H7 (cell line): ENCODE measurements around the gene THBS4. TPM values are rescaled to one million over a fixed set of nuclear protein-coding genes. Genes with fewer than 3 reads are reported as not detected.

ENCODE experiments used
- DNase-seq: peaks from one replicate; pipeline ENCODE4 v3.0.0; 2012
- H3K27me3 ChIP-seq: 2 replicates; pipeline ENCODE4 v1.6.0; 2011; ENCODE audit warnings: mild to moderate bottlenecking, low read length; ENCODE audit not compliant: control insufficient read depth, insufficient read depth
- H3K36me3 ChIP-seq: replicated peaks from 2 replicates; pipeline ENCODE4 v1.5.1; 2011; ENCODE audit warnings: low read length; ENCODE audit not compliant: control insufficient read depth, insufficient read depth
- H3K4me3 ChIP-seq: 2 replicates; pipeline ENCODE4 v1.5.1; 2011; ENCODE audit warnings: low read depth, mild to moderate bottlenecking, control low read depth, low read length, moderate library complexity; ENCODE audit not compliant: insufficient read depth
- total RNA-seq: library from RNA; depleted of rRNA; stranded (reverse); fragments of >200 nt; shearing (Covaris generic); gene quantifications from 2 replicates; pipeline ENCODE4 v1.2.3, GENCODE V29; 2014

The THBS4 gene
- total RNA-seq, 1 experiment from 2014 or later = 3.1 TPM

- peak overlapping the region; percentile 62 for H3K4me3 ChIP-seq
- DNase-seq = no peak
- peaks cover 31% of the 10 kb centered on the region for H3K27me3 ChIP-seq
- H3K36me3 ChIP-seq = no peaks in the 10 kb centered on the region
These were observed 589 bp upstream of the THBS4 start for GRCh38 chr5:80034559-80034958.

- Histone ChIP-seq H3K36me3 (no peaks in the 10 kb centered on the region), H3K4me3 (peak overlapping the region; percentile 62), H3K27me3 (peaks cover 31% of the 10 kb centered on the region)
- DNase-seq = peak; percentile 51
These were observed 691 bp downstream of the THBS4 start for GRCh38 chr5:80035839-80036238.

- DNase-seq = no peak
- peaks cover 31% of the 10 kb centered on the region for H3K27me3 ChIP-seq
- no peaks in the 10 kb centered on the region for H3K36me3 ChIP-seq
- H3K4me3 ChIP-seq = no peak overlapping the region
These were observed 1.5 kb downstream of the THBS4 start for GRCh38 chr5:80036615-80037014.

- Histone ChIP-seq H3K36me3 (no peaks in the 10 kb centered on the region), H3K27me3 (peaks cover 31% of the 10 kb centered on the region), H3K4me3 (no peak overlapping the region)
- no peak for DNase-seq
These were observed 2.2 kb downstream of the THBS4 start for GRCh38 chr5:80037366-80037765.

GRCh38 chr5:80039650-80040049, 4.5 kb downstream of the THBS4 start:
- Histone ChIP-seq H3K4me3 (no peak overlapping the region), H3K36me3 (no peaks in the 10 kb centered on the region), H3K27me3 (peaks cover 15% of the 10 kb centered on the region)
- DNase-seq = no peak

GRCh38 chr5:80041527-80041926, 6.4 kb downstream of the THBS4 start:
- Histone ChIP-seq H3K4me3 (no peak overlapping the region), H3K36me3 (no peaks in the 10 kb centered on the region), H3K27me3 (no peaks in the 10 kb centered on the region; the same call in 1 of the 2 replicates)
- DNase-seq = no peak

GRCh38 chr5:80042330-80042729, 7.2 kb downstream of the THBS4 start:
- H3K4me3 ChIP-seq = no peak overlapping the region
- DNase-seq = no peak

GRCh38 chr5:80043187-80043586, 8.0 kb downstream of the THBS4 start:
- no peaks in the 10 kb centered on the region for H3K27me3 ChIP-seq
- H3K4me3 ChIP-seq = no peak overlapping the region
- no peaks in the 10 kb centered on the region for H3K36me3 ChIP-seq
- DNase-seq = no peak

More at GRCh38 chr5:80042330-80042729, 7.2 kb downstream of the THBS4 start:
- H3K27me3 ChIP-seq = no peaks in the 10 kb centered on the region
- no peaks in the 10 kb centered on the region for H3K36me3 ChIP-seq

GRCh38 chr5:80048084-80048780, 13.1 kb downstream of the THBS4 start:
- Histone ChIP-seq H3K27me3 (no peaks in the 10 kb centered on the region), H3K4me3 (no peak overlapping the region), H3K36me3 (no peaks in the 10 kb centered on the region)
- no peak for DNase-seq

- H3K27me3 ChIP-seq = no peaks in the 10 kb centered on the region
- DNase-seq = no peak
- no peaks in the 10 kb centered on the region for H3K36me3 ChIP-seq
- no peak overlapping the region for H3K4me3 ChIP-seq
These were observed 17.3 kb downstream of the THBS4 start for GRCh38 chr5:80052464-80052863.

GRCh38 chr5:80054682-80055081, 19.5 kb downstream of the THBS4 start:
- Histone ChIP-seq H3K27me3 (no peaks in the 10 kb centered on the region), H3K4me3 (no peak overlapping the region), H3K36me3 (no peaks in the 10 kb centered on the region)
- DNase-seq = no peak

GRCh38 chr5:80055491-80056170, 20.5 kb downstream of the THBS4 start:
- Histone ChIP-seq H3K27me3 (no peaks in the 10 kb centered on the region), H3K36me3 (no peaks in the 10 kb centered on the region), H3K4me3 (no peak overlapping the region)
- peak; percentile 62 for DNase-seq

- no peak overlapping the region for H3K4me3 ChIP-seq
- DNase-seq = no peak
- H3K27me3 ChIP-seq = no peaks in the 10 kb centered on the region
These were observed 22.0 kb downstream of the THBS4 start for GRCh38 chr5:80057099-80057498.

GRCh38 chr5:80057921-80058320, 22.8 kb downstream of the THBS4 start:
- Histone ChIP-seq H3K36me3 (no peaks in the 10 kb centered on the region), H3K27me3 (no peaks in the 10 kb centered on the region), H3K4me3 (no peak overlapping the region)
- no peak for DNase-seq

More at GRCh38 chr5:80057099-80057498, 22.0 kb downstream of the THBS4 start:
- no peaks in the 10 kb centered on the region for H3K36me3 ChIP-seq

- Histone ChIP-seq H3K36me3 (no peaks in the 10 kb centered on the region), H3K27me3 (no peaks in the 10 kb centered on the region)
- DNase-seq = no peak
These were observed 24.3 kb downstream of the THBS4 start for GRCh38 chr5:80059354-80059980.

More at GRCh38 chr5:80059354-80059980, 24.3 kb downstream of the THBS4 start:
- no peak overlapping the region for H3K4me3 ChIP-seq
